ENCODE results near the gene FRMD5. TPM values are rescaled to one million over a fixed set of nuclear protein-coding genes. Genes with fewer than 3 reads are reported as not detected.
"Not testable (repeated sequence)": the region's sequence is repeated elsewhere in the genome, so short reads cannot be mapped to it uniquely, and the experiment has no call there.

Gene FRMD5
- total RNA-seq, 2 donors from 2014 or later, result 3.6 to 7.0 TPM

- Mint-ChIP-seq H3K9me3 (no peaks in the 10 kb centered on the region), H3K27ac (no peak overlapping the region), H3K27me3 (ENCODE audit: insufficient read depth) (no peaks in the 10 kb centered on the region), H3K4me1 (no peaks in the 10 kb centered on the region), H3K36me3 (ENCODE audit: low read depth) (no peaks in the 10 kb centered on the region), H3K4me3 (no peak overlapping the region)
- H3K9me3 ChIP-seq (ENCODE audit: control insufficient read depth, low read length), result no peaks in the 10 kb centered on the region
- no peaks in the 10 kb centered on the region for H3K36me3 ChIP-seq (ENCODE audit: control insufficient read depth, insufficient read depth, low read length)
- H3K4me1 ChIP-seq (ENCODE audit: control insufficient read depth, insufficient read depth, low read length), result no peaks in the 10 kb centered on the region
- H3K9ac ChIP-seq (ENCODE audit: extremely low read depth, low read length, poor library complexity, severe bottlenecking), result no peak overlapping the region
- H3K27ac ChIP-seq (ENCODE audit: low read depth, low read length), result no peak overlapping the region
- H3K27me3 ChIP-seq (ENCODE audit: control insufficient read depth, insufficient read depth, low read length, poor library complexity, severe bottlenecking), result no peaks in the 10 kb centered on the region
- TF ChIP-seq CTCF (conservative IDR thresholded peaks at IDR 0.05), result no peak
- WGBS, 2 experiments (ENCODE audit: insufficient coverage in 1 of 2, insufficient read length in 1 of 2), result 92% methylated on average over 1 of the region's 1 CpG; no CpG with 5 or more reads in 1 of the 2 experiments
- H3K4me3 ChIP-seq (ENCODE audit: low read length), result no peak overlapping the region
- no peak for DNase-seq
Measured at GRCh38 chr15:44010089-44010488, 185.0 kb downstream of the FRMD5 start.

GRCh38 chr15:44009038-44009437, 186.0 kb downstream of the FRMD5 start:
- Histone ChIP-seq H3K4me3 (ENCODE audit: low read length) (no peak overlapping the region), H3K4me1 (ENCODE audit: control insufficient read depth, insufficient read depth, low read length) (no peaks in the 10 kb centered on the region), H3K27me3 (ENCODE audit: control insufficient read depth, insufficient read depth, low read length, poor library complexity, severe bottlenecking) (no peaks in the 10 kb centered on the region), H3K9ac (ENCODE audit: extremely low read depth, low read length, poor library complexity, severe bottlenecking) (no peak overlapping the region), H3K36me3 (ENCODE audit: control insufficient read depth, insufficient read depth, low read length) (no peaks in the 10 kb centered on the region), H3K9me3 (ENCODE audit: control insufficient read depth, low read length) (no peaks in the 10 kb centered on the region), H3K27ac (ENCODE audit: low read depth, low read length) (no peak overlapping the region)
- TF ChIP-seq CTCF (conservative IDR thresholded peaks at IDR 0.05), result no peak
- H3K27me3 Mint-ChIP-seq (ENCODE audit: insufficient read depth), result no peaks in the 10 kb centered on the region
- no peak for DNase-seq
- no peaks in the 10 kb centered on the region for H3K9me3 Mint-ChIP-seq
- no peak overlapping the region for H3K4me3 Mint-ChIP-seq
- H3K27ac Mint-ChIP-seq, result no peak overlapping the region
- 90% methylated on average over 2 of the region's 2 CpGs; no CpG with 5 or more reads in 1 of the 2 experiments for WGBS, 2 experiments (ENCODE audit: insufficient coverage in 1 of 2, insufficient read length in 1 of 2)
- H3K36me3 Mint-ChIP-seq (ENCODE audit: low read depth), result no peaks in the 10 kb centered on the region
- H3K4me1 Mint-ChIP-seq, result no peaks in the 10 kb centered on the region

GRCh38 chr15:44000248-44000647, 194.8 kb downstream of the FRMD5 start:
- not testable (repeated sequence) for H3K4me1 ChIP-seq (ENCODE audit: control insufficient read depth, insufficient read depth, low read length); H3K36me3 Mint-ChIP-seq (ENCODE audit: low read depth); H3K9ac ChIP-seq (ENCODE audit: extremely low read depth, low read length, poor library complexity, severe bottlenecking); H3K36me3 ChIP-seq (ENCODE audit: control insufficient read depth, insufficient read depth, low read length); H3K27ac Mint-ChIP-seq; H3K27me3 Mint-ChIP-seq (ENCODE audit: insufficient read depth); DNase-seq; H3K27me3 ChIP-seq (ENCODE audit: control insufficient read depth, insufficient read depth, low read length, poor library complexity, severe bottlenecking); H3K4me3 ChIP-seq (ENCODE audit: low read length); H3K4me3 Mint-ChIP-seq; H3K9me3 ChIP-seq (ENCODE audit: control insufficient read depth, low read length); H3K9me3 Mint-ChIP-seq; H3K4me1 Mint-ChIP-seq; H3K27ac ChIP-seq (ENCODE audit: low read depth, low read length)
- 88 to 96% methylated on average over 6 of the region's 6 CpGs for WGBS, 2 experiments (ENCODE audit: insufficient coverage in 1 of 2, insufficient read length in 1 of 2)

GRCh38 chr15:43998607-43999006, 196.5 kb downstream of the FRMD5 start:
- no peak overlapping the region for H3K9ac ChIP-seq (ENCODE audit: extremely low read depth, low read length, poor library complexity, severe bottlenecking)
- H3K27ac Mint-ChIP-seq, result no peak overlapping the region

More at GRCh38 chr15:43998607-43999006, 196.5 kb downstream of the FRMD5 start:
- Mint-ChIP-seq H3K4me3 (no peak overlapping the region), H3K4me1 (peaks cover 10% of the 10 kb centered on the region), H3K36me3 (ENCODE audit: low read depth) (no peaks in the 10 kb centered on the region), H3K27me3 (ENCODE audit: insufficient read depth) (no peaks in the 10 kb centered on the region), H3K9me3 (no peaks in the 10 kb centered on the region)
- Histone ChIP-seq H3K4me1 (ENCODE audit: control insufficient read depth, insufficient read depth, low read length) (no peaks in the 10 kb centered on the region), H3K4me3 (ENCODE audit: low read length) (no peak overlapping the region), H3K36me3 (ENCODE audit: control insufficient read depth, insufficient read depth, low read length) (no peaks in the 10 kb centered on the region), H3K9me3 (ENCODE audit: control insufficient read depth, low read length) (no peaks in the 10 kb centered on the region), H3K27me3 (ENCODE audit: control insufficient read depth, insufficient read depth, low read length, poor library complexity, severe bottlenecking) (no peaks in the 10 kb centered on the region), H3K27ac (ENCODE audit: low read depth, low read length) (no peak overlapping the region)
- DNase-seq, result no peak
- 89 to 100% methylated on average over 4 of the region's 4 CpGs for WGBS, 2 experiments (ENCODE audit: insufficient coverage in 1 of 2, insufficient read length in 1 of 2)
- TF ChIP-seq CTCF (conservative IDR thresholded peaks at IDR 0.05), result no peak

All from endodermal cell (in vitro differentiated cells).